Esophagus muscularis mucosa (tissue), 4 donors: ENCODE results near the gene DIAPH3. TPM values are rescaled to one million over a fixed set of nuclear protein-coding genes. Genes with fewer than 3 reads are reported as not detected.

Experiments used
- DNase-seq: peaks from one replicate; pipeline ENCODE4 v3.0.0-alpha.2; 2017; ENCODE audit errors: extremely low spot score
- H3K27ac ChIP-seq, 4 donors: fragments of 200-600 bp; sonication (generic); replicated peaks in 1 of 4; 1 replicate in 3 of 4; 2 replicates in 1 of 4; pipeline ENCODE4 v1.5.1; 2016 to 2019; ENCODE audit warnings: mild to moderate bottlenecking in 1 of 4
- H3K27me3 ChIP-seq, 4 donors: fragments of 200-600 bp; sonication (generic); one replicate each; pipeline versions ENCODE4 v1.5.1 to v1.6.0; 2016 to 2019
- H3K36me3 ChIP-seq, 4 donors: fragments of 200-600 bp; sonication (generic); one replicate each; pipeline ENCODE4 v1.5.1; 2016 to 2019
- H3K4me1 ChIP-seq, 4 donors: fragments of 200-600 bp; sonication (generic); one replicate each; pipeline ENCODE4 v1.5.1; 2016 to 2019
- H3K4me3 ChIP-seq, 4 donors: fragments of 200-600 bp; sonication (generic); 1 replicate in 2 of 4; 2 replicates in 2 of 4; pipeline ENCODE4 v1.5.1; 2016 to 2019; ENCODE audit warnings: mild to moderate bottlenecking in 4 of 4, moderate library complexity in 1 of 4
- H3K9me3 ChIP-seq, 4 donors: fragments of 200-600 bp; sonication (generic); 1 replicate in 3 of 4; 2 replicates in 1 of 4; pipeline ENCODE4 v1.5.1; 2016 to 2019
- EP300 ChIP-seq: sonication (generic); formaldehyde crosslinking; IDR thresholded peaks from one replicate; pipeline ENCODE4 v1.6.1; 2017; ENCODE audit warnings: antibody characterized with exemption
- POLR2A ChIP-seq: fragments of 450-650 bp; IDR thresholded peaks from one replicate; pipeline ENCODE4 v1.6.1; 2017; ENCODE audit warnings: antibody characterized with exemption, moderate library complexity, mild to moderate bottlenecking, low read depth
- POLR2AphosphoS5 ChIP-seq, 2 donors: sonication (generic); formaldehyde crosslinking; IDR thresholded peaks; one replicate each; pipeline ENCODE4 v1.6.1; 2017; ENCODE audit warnings: antibody characterized with exemption in 2 of 2
- WGBS: methylation state at CpG from one replicate; pipeline ENCODE4 v1.1.5; 2018; 5-methylcytosine and 5-hydroxymethylcytosine counted together
- intact Hi-C: fragments of 100-400 bp; cut with DNase I; formaldehyde crosslinking; loops from one replicate; pipeline ENCODE4 v1.15.1; 2023
- total RNA-seq, 4 donors: library from RNA; depleted of rRNA; stranded (reverse); fragments of >200 nt; gene quantifications; one replicate each; pipeline versions ENCODE4 v1.1.0 to v1.2.1, GENCODE V29; 2016
- TF ChIP-seq, protein P1 (sequence below), 3 experiments: fragments of 200-600 bp in 2 of 3; fragments of 450-650 bp in 1 of 3; sonication (generic) in 2 of 3; IDR thresholded peaks; one replicate each; pipeline ENCODE4 v1.5.1; 2017 to 2019; ENCODE audit warnings: antibody characterized with exemption in 3 of 3, mild to moderate bottlenecking in 2 of 3, moderate library complexity in 1 of 3

The DIAPH3 gene
- total RNA-seq, 4 donors from 2014 or later, result under 0.01 to 1.0 (median 0.41) TPM

- TF ChIP-seq, protein P1, sequence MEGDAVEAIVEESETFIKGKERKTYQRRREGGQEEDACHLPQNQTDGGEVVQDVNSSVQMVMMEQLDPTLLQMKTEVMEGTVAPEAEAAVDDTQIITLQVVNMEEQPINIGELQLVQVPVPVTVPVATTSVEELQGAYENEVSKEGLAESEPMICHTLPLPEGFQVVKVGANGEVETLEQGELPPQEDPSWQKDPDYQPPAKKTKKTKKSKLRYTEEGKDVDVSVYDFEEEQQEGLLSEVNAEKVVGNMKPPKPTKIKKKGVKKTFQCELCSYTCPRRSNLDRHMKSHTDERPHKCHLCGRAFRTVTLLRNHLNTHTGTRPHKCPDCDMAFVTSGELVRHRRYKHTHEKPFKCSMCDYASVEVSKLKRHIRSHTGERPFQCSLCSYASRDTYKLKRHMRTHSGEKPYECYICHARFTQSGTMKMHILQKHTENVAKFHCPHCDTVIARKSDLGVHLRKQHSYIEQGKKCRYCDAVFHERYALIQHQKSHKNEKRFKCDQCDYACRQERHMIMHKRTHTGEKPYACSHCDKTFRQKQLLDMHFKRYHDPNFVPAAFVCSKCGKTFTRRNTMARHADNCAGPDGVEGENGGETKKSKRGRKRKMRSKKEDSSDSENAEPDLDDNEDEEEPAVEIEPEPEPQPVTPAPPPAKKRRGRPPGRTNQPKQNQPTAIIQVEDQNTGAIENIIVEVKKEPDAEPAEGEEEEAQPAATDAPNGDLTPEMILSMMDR (IDR thresholded peaks at IDR 0.05), result no peak
- TF ChIP-seq EP300, result no peak
- WGBS, result 93% methylated on average over 2 of the region's 2 CpGs
Observed at GRCh38 chr13:59733744-59734143, 430.0 kb downstream of the DIAPH3 start.

DNA sequence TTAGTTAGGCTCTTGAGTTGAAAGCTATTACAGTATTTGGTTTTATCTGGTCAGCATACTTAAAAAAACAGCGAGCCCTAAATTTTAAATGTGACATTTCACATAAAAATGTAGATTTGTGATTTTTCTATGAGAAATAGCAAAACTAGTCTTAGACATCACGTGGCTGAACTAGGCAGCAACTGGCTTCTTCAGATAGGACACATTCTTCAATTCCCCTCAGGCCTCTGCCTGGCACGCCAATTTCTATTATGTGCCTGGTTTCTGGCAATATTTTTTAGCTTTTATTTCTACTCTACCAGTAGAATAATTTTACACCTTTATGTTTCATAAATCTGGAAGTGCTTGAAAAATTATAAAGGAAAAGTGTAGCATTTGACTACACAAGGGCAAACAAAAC lies 433.7 kb downstream of the DIAPH3 start:
- no peak for DNase-seq
- intact Hi-C loops, result no loop called here
- TF ChIP-seq POLR2AphosphoS5 (IDR thresholded peaks at IDR 0.05), result no peak
- TF ChIP-seq POLR2A, result no peak
- TF ChIP-seq, protein P1 (IDR thresholded peaks at IDR 0.05), result no peak
- TF ChIP-seq EP300, result no peak
- no peaks in the 10 kb centered on the region for H3K4me1 ChIP-seq
- H3K9me3 ChIP-seq, result no peaks in the 10 kb centered on the region
- no peaks in the 10 kb centered on the region for H3K27me3 ChIP-seq
- WGBS, result 97% methylated on average over 3 of the region's 3 CpGs
- H3K27ac ChIP-seq, result no peak overlapping the region
- no peaks in the 10 kb centered on the region for H3K36me3 ChIP-seq
- no peak overlapping the region for H3K4me3 ChIP-seq

More at GRCh38 chr13:59733744-59734143, 430.0 kb downstream of the DIAPH3 start:
- Histone ChIP-seq H3K27ac (no peak overlapping the region), H3K36me3 (no peaks in the 10 kb centered on the region), H3K9me3 (no peaks in the 10 kb centered on the region), H3K4me1 (no peaks in the 10 kb centered on the region), H3K4me3 (no peak overlapping the region), H3K27me3 (no peaks in the 10 kb centered on the region)
- no peak for DNase-seq
- intact Hi-C loops, result no loop called here

- WGBS, result 93% methylated on average over 3 of the region's 3 CpGs
- intact Hi-C loops, result no loop called here
- no peaks in the 10 kb centered on the region for H3K4me1 ChIP-seq
- no peaks in the 10 kb centered on the region for H3K36me3 ChIP-seq
- H3K27me3 ChIP-seq, result no peaks in the 10 kb centered on the region
- no peaks in the 10 kb centered on the region for H3K9me3 ChIP-seq
- no peak overlapping the region for H3K27ac ChIP-seq
- no peak for DNase-seq
- H3K4me3 ChIP-seq, result no peak overlapping the region
- TF ChIP-seq, protein P1 (IDR thresholded peaks at IDR 0.05), result no peak
- no peak for TF ChIP-seq EP300
- no peak for TF ChIP-seq POLR2A
- TF ChIP-seq POLR2AphosphoS5 (IDR thresholded peaks at IDR 0.05), result no peak
Observed at GRCh38 chr13:59728896-59729545, 434.7 kb downstream of the DIAPH3 start.

GRCh38 chr13:59721926-59722910 lies 441.5 kb downstream of the DIAPH3 start:
- Histone ChIP-seq H3K36me3 (no peaks in the 10 kb centered on the region), H3K4me3 (no peak overlapping the region), H3K9me3 (no peaks in the 10 kb centered on the region), H3K27ac (no peak overlapping the region), H3K4me1 (no peaks in the 10 kb centered on the region), H3K27me3 (no peaks in the 10 kb centered on the region)
- intact Hi-C loops, result no loop called here
- WGBS, result 87% methylated on average over 6 of the region's 6 CpGs
- no peak for DNase-seq
- TF ChIP-seq POLR2AphosphoS5 (IDR thresholded peaks at IDR 0.05) (no peak), EP300 (no peak), POLR2A (no peak)
- TF ChIP-seq, protein P1 (IDR thresholded peaks at IDR 0.05), result no peak
